Neutrophil (primary cell): ENCODE results near the gene CMSS1.

Experiments used
- H3K27ac ChIP-seq: fragments of 200-600 bp; sonication (generic); 2 replicates; pipeline ENCODE4 v1.5.1; 2016; ENCODE audit warnings: mild to moderate bottlenecking, moderate library complexity
- H3K27me3 ChIP-seq: fragments of 200-600 bp; sonication (generic); 2 replicates; pipeline ENCODE4 v1.6.0; 2016; ENCODE audit warnings: mild to moderate bottlenecking
- H3K36me3 ChIP-seq: fragments of 200-600 bp; sonication (generic); 2 replicates; pipeline ENCODE4 v1.5.1; 2017
- H3K4me1 ChIP-seq, 2 experiments: fragments of 200-600 bp in 1 of 2; sonication (generic) in 1 of 2; 1 replicate in 1 of 2; 2 replicates in 1 of 2; pipeline versions ENCODE4 v1.5.1 to v1.6.1; 2013 to 2016; ENCODE audit warnings: low read depth in 1 of 2, low read length in 1 of 2, mild to moderate bottlenecking in 1 of 2, moderate library complexity in 1 of 2; ENCODE audit not compliant: control insufficient read depth in 1 of 2, insufficient read depth in 1 of 2
- H3K4me3 ChIP-seq, 2 experiments: fragments of 200-600 bp in 1 of 2; sonication (generic) in 1 of 2; 1 replicate in 1 of 2; 2 replicates in 1 of 2; pipeline ENCODE4 v1.5.1; 2013 to 2016; ENCODE audit warnings: low read depth in 1 of 2, low read length in 1 of 2, mild to moderate bottlenecking in 1 of 2, moderate library complexity in 1 of 2
- H3K9me3 ChIP-seq: fragments of 200-600 bp; sonication (generic); 2 replicates; pipeline ENCODE4 v1.5.1; 2016
- CTCF ChIP-seq: fragments of 200-600 bp; sonication (generic); IDR thresholded peaks from 2 replicates; pipeline ENCODE4 v1.5.1; 2016; ENCODE audit warnings: antibody characterized with exemption

CMSS1 gene

GRCh38 chr3:99984139-99984538 lies 166.5 kb downstream of the CMSS1 start:
- no peak overlapping the region for H3K27ac ChIP-seq
- no peak overlapping the region for H3K4me3 ChIP-seq
- H3K36me3 ChIP-seq: no peaks in the 10 kb centered on the region
- TF ChIP-seq CTCF: no peak
- no peaks in the 10 kb centered on the region for H3K4me1 ChIP-seq
- H3K27me3 ChIP-seq: no peaks in the 10 kb centered on the region
- no peaks in the 10 kb centered on the region for H3K9me3 ChIP-seq

GRCh38 chr3:99984668-99985067 lies 167.0 kb downstream of the CMSS1 start:
- no peak for TF ChIP-seq CTCF
- Histone ChIP-seq H3K36me3 (no peaks in the 10 kb centered on the region), H3K4me3 (no peak overlapping the region), H3K9me3 (no peaks in the 10 kb centered on the region), H3K4me1 (no peaks in the 10 kb centered on the region), H3K27me3 (no peaks in the 10 kb centered on the region), H3K27ac (no peak overlapping the region)

GRCh38 chr3:99990179-99990578 lies 172.5 kb downstream of the CMSS1 start:
- no peaks in the 10 kb centered on the region for H3K4me1 ChIP-seq
- H3K36me3 ChIP-seq: no peaks in the 10 kb centered on the region
- no peak for TF ChIP-seq CTCF
- H3K27ac ChIP-seq: no peak overlapping the region
- no peak overlapping the region for H3K4me3 ChIP-seq
- H3K9me3 ChIP-seq: no peaks in the 10 kb centered on the region
- no peaks in the 10 kb centered on the region for H3K27me3 ChIP-seq

- Histone ChIP-seq H3K9me3 (no peaks in the 10 kb centered on the region), H3K27me3 (no peaks in the 10 kb centered on the region), H3K36me3 (no peaks in the 10 kb centered on the region), H3K4me3 (no peak overlapping the region), H3K27ac (no peak overlapping the region), H3K4me1 (no peaks in the 10 kb centered on the region)
- no peak for TF ChIP-seq CTCF
Measured at GRCh38 chr3:99997293-99997692, 179.6 kb downstream of the CMSS1 start.

- TF ChIP-seq CTCF: no peak
Measured at GRCh38 chr3:99999536-99999935, 181.9 kb downstream of the CMSS1 start.

GRCh38 chr3:100001083-100001482 lies 183.4 kb downstream of the CMSS1 start:
- Histone ChIP-seq H3K4me1 (no peaks in the 10 kb centered on the region), H3K27ac (no peak overlapping the region), H3K9me3 (no peaks in the 10 kb centered on the region), H3K36me3 (no peaks in the 10 kb centered on the region), H3K4me3 (no peak overlapping the region), H3K27me3 (no peaks in the 10 kb centered on the region)
- TF ChIP-seq CTCF: no peak

More at GRCh38 chr3:99999536-99999935, 181.9 kb downstream of the CMSS1 start:
- H3K27me3 ChIP-seq: no peaks in the 10 kb centered on the region
- H3K27ac ChIP-seq: no peak overlapping the region
- no peaks in the 10 kb centered on the region for H3K4me1 ChIP-seq
- H3K9me3 ChIP-seq: no peaks in the 10 kb centered on the region
- no peak overlapping the region for H3K4me3 ChIP-seq
- H3K36me3 ChIP-seq: no peaks in the 10 kb centered on the region
